ENCODE data around the gene SAMM50.

The SAMM50 gene

GRCh38 chr22:43994006-43994405 lies 38.8 kb downstream of the SAMM50 start:
- TF ChIP-seq CTCF (IDR thresholded peaks at IDR 0.05; ENCODE audit: borderline replicate concordance, insufficient read depth, low read depth, low read length), result no peak
- no peak overlapping the region for H3K4me3 ChIP-seq (ENCODE audit: low read depth, low read length)

- TF ChIP-seq CTCF (IDR thresholded peaks at IDR 0.05; ENCODE audit: borderline replicate concordance, insufficient read depth, low read depth, low read length), result no peak
- H3K4me3 ChIP-seq (ENCODE audit: low read depth, low read length), result no peak overlapping the region
These were observed 39.2 kb downstream of the SAMM50 start for GRCh38 chr22:43994416-43994815.

- no peak for TF ChIP-seq CTCF (IDR thresholded peaks at IDR 0.05; ENCODE audit: borderline replicate concordance, insufficient read depth, low read depth, low read length)
- H3K4me3 ChIP-seq (ENCODE audit: low read depth, low read length), result no peak overlapping the region
These were observed 39.9 kb downstream of the SAMM50 start for GRCh38 chr22:43995057-43995685.

- no peak for TF ChIP-seq CTCF (IDR thresholded peaks at IDR 0.05; ENCODE audit: borderline replicate concordance, insufficient read depth, low read depth, low read length)
- peak overlapping the region; percentile 49 for H3K4me3 ChIP-seq (ENCODE audit: low read depth, low read length)
These were observed 40.5 kb downstream of the SAMM50 start for GRCh38 chr22:43995798-43996169.

GRCh38 chr22:43996170-43996980 lies 41.1 kb downstream of the SAMM50 start:
- no peak for TF ChIP-seq CTCF (IDR thresholded peaks at IDR 0.05; ENCODE audit: borderline replicate concordance, insufficient read depth, low read depth, low read length)
- peak overlapping the region; percentile 49 for H3K4me3 ChIP-seq (ENCODE audit: low read depth, low read length)

- TF ChIP-seq CTCF (IDR thresholded peaks at IDR 0.05; ENCODE audit: borderline replicate concordance, insufficient read depth, low read depth, low read length), result no peak
- no peak overlapping the region for H3K4me3 ChIP-seq (ENCODE audit: low read depth, low read length)
These were observed 41.7 kb downstream of the SAMM50 start for GRCh38 chr22:43996981-43997265.

GRCh38 chr22:43998679-43999264 lies 43.5 kb downstream of the SAMM50 start:
- no peak for TF ChIP-seq CTCF (IDR thresholded peaks at IDR 0.05; ENCODE audit: borderline replicate concordance, insufficient read depth, low read depth, low read length)
- H3K4me3 ChIP-seq (ENCODE audit: low read depth, low read length), result no peak overlapping the region

Data from GM12875 (cell line).